Colonic mucosa (tissue), 4 donors: ENCODE measurements around the gene E2F3. TPM values are rescaled to one million over a fixed set of nuclear protein-coding genes. Genes with fewer than 3 reads are reported as not detected.

ENCODE experiments used
- DNase-seq: peaks from one replicate; pipeline ENCODE4 v3.0.0-alpha.2; 2020
- H3K27ac ChIP-seq: fragments of 200-600 bp; one replicate; pipeline ENCODE4 v1.8.0; 2021
- H3K27me3 ChIP-seq: fragments of 200-600 bp; one replicate; pipeline ENCODE4 v1.8.0; 2021
- H3K36me3 ChIP-seq: fragments of 200-600 bp; one replicate; pipeline ENCODE4 v1.8.0; 2021
- H3K4me1 ChIP-seq: fragments of 200-600 bp; one replicate; pipeline ENCODE4 v1.8.0; 2021; ENCODE audit warnings: mild to moderate bottlenecking
- H3K4me3 ChIP-seq: fragments of 200-600 bp; one replicate; pipeline ENCODE4 v1.8.0; 2021
- H3K9ac ChIP-seq, 2 donors: one replicate each; pipeline ENCODE4 v1.7.0; 2013; ENCODE audit warnings: control low read depth in 2 of 2, low read depth in 2 of 2, low read length in 2 of 2
- H3K9me3 ChIP-seq: fragments of 200-600 bp; one replicate; pipeline ENCODE4 v1.8.0; 2021
- intact Hi-C: fragments of 100-400 bp; cut with DNase I; formaldehyde crosslinking; loops from one replicate; pipeline ENCODE4 v1.14.1; 2022
- total RNA-seq, 2 donors: library from RNA; stranded (reverse); fragmentation: NEBNext Ultra II Directional in 1 of 2; extraction: Animal tissue kit (Norgen Biotek cat#: 25700) in 1 of 2; gene quantifications; one replicate each; pipeline ENCODE4 v1.2.1, GENCODE V29; 2021
- TF ChIP-seq, protein P1 (sequence below): fragments of 200-600 bp; IDR thresholded peaks from one replicate; pipeline ENCODE4 v1.8.0; 2022; ENCODE audit warnings: antibody characterized with exemption, mild to moderate bottlenecking
- donor health status: healthy.
- donor health status: DM: no; HTN: no; CAD: no.
- donor health status: DM: no; HTN: no; CAD: no.

Gene E2F3
- total RNA-seq, 2 donors from 2014 or later: 10.0 to 11.2 TPM

- Histone ChIP-seq H3K27me3 (no peaks in the 10 kb centered on the region), H3K4me3 (no peak overlapping the region), H3K9ac (no peak overlapping the region), H3K9me3 (no peaks in the 10 kb centered on the region), H3K4me1 (no peaks in the 10 kb centered on the region), H3K36me3 (no peaks in the 10 kb centered on the region), H3K27ac (no peak overlapping the region)
- TF ChIP-seq, protein P1, sequence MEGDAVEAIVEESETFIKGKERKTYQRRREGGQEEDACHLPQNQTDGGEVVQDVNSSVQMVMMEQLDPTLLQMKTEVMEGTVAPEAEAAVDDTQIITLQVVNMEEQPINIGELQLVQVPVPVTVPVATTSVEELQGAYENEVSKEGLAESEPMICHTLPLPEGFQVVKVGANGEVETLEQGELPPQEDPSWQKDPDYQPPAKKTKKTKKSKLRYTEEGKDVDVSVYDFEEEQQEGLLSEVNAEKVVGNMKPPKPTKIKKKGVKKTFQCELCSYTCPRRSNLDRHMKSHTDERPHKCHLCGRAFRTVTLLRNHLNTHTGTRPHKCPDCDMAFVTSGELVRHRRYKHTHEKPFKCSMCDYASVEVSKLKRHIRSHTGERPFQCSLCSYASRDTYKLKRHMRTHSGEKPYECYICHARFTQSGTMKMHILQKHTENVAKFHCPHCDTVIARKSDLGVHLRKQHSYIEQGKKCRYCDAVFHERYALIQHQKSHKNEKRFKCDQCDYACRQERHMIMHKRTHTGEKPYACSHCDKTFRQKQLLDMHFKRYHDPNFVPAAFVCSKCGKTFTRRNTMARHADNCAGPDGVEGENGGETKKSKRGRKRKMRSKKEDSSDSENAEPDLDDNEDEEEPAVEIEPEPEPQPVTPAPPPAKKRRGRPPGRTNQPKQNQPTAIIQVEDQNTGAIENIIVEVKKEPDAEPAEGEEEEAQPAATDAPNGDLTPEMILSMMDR: no peak
- no peak for DNase-seq
- intact Hi-C loops: no loop called here
These were observed 32.2 kb downstream of the E2F3 start for GRCh38 chr6:20433929-20434328.

GRCh38 chr6:20434766-20435165 is 33.1 kb downstream of the E2F3 start:
- H3K27ac ChIP-seq: no peak overlapping the region
- no peaks in the 10 kb centered on the region for H3K4me1 ChIP-seq
- TF ChIP-seq, protein P1: no peak
- H3K27me3 ChIP-seq: no peaks in the 10 kb centered on the region
- no peak overlapping the region for H3K9ac ChIP-seq
- DNase-seq: no peak
- H3K4me3 ChIP-seq: no peak overlapping the region
- H3K36me3 ChIP-seq: no peaks in the 10 kb centered on the region
- H3K9me3 ChIP-seq: no peaks in the 10 kb centered on the region
- intact Hi-C loops: no loop called here

- TF ChIP-seq, protein P1: no peak
- H3K9ac ChIP-seq: no peak overlapping the region
- no peaks in the 10 kb centered on the region for H3K27me3 ChIP-seq
- H3K27ac ChIP-seq: no peak overlapping the region
- no peaks in the 10 kb centered on the region for H3K36me3 ChIP-seq
- DNase-seq: no peak
- no peaks in the 10 kb centered on the region for H3K9me3 ChIP-seq
- intact Hi-C loops: no loop called here
- no peak overlapping the region for H3K4me3 ChIP-seq
- no peaks in the 10 kb centered on the region for H3K4me1 ChIP-seq
These were observed 35.0 kb downstream of the E2F3 start for GRCh38 chr6:20436719-20437118.

DNA sequence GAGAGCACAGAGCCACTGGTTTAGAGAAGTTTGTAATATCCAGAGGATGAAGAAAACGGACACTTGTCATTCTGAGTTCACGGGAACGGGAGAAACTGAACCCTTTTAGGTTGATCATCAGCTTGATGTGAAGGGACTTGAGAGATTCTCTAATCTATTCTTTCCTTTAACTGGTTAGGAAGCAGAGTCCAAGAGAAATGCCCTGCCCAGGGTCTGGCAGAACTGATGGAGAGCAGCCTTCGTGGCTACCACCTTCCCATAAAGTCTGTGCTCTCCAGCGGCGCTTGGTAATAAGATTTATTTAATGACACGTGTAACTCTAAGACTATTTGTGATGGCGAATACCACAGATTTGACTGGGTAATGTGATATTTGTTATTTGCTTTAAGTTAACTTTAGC is 36.0 kb downstream of the E2F3 start:
- Histone ChIP-seq H3K36me3 (no peaks in the 10 kb centered on the region), H3K27ac (no peak overlapping the region), H3K27me3 (no peaks in the 10 kb centered on the region), H3K4me3 (no peak overlapping the region), H3K4me1 (no peaks in the 10 kb centered on the region), H3K9me3 (no peaks in the 10 kb centered on the region), H3K9ac (no peak overlapping the region)
- DNase-seq: no peak
- intact Hi-C loops: no loop called here
- TF ChIP-seq, protein P1: no peak

DNA sequence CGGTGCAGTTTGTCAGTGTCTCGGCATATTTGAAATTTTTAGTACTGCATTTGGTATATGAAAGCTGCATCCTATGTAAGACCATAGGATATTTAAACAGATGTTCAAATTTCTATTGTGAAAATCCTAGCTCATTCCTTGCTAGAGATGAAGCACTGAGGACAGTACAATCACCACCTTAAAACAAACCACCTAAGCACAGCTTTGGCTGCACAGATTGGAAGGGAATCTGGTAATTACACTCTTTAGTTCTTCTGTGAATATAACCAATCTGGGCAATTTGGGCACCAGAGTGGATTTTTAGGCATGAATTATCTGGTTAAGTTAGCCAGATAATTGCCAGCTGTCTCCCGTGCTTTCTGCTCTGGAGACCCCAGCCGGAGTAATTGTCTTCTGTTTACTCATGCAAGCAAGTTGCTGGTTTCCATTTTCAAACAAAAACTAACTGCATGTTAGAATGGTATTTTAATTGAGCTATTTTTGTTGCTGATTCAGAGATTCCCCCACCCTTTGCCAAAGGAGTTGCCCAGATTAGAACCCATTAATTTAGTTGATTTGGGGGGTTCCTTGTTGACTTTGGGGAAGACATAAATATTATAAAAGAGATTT is 36.9 kb downstream of the E2F3 start:
- H3K27ac ChIP-seq: no peak overlapping the region
- H3K4me3 ChIP-seq: no peak overlapping the region
- H3K27me3 ChIP-seq: no peaks in the 10 kb centered on the region
- intact Hi-C loops: no loop called here
- TF ChIP-seq, protein P1: no peak
- no peaks in the 10 kb centered on the region for H3K4me1 ChIP-seq
- H3K36me3 ChIP-seq: no peaks in the 10 kb centered on the region
- no peak for DNase-seq
- H3K9ac ChIP-seq: no peak overlapping the region
- no peaks in the 10 kb centered on the region for H3K9me3 ChIP-seq
